ENCODE data around the gene SHF.

GRCh38 chr15:45205192-45205591 is 17.4 kb upstream of the SHF start:
- TF ChIP-seq CTCF (conservative IDR thresholded peaks at IDR 0.05; ENCODE audit: low read length), result peak; percentile 96
- no peak for TF ChIP-seq EZH2phosphoT487 (IDR thresholded peaks at IDR 0.05; ENCODE audit: borderline replicate concordance)

All from Loucy (cell line).